ENCODE results near the gene SIMC1.

The SIMC1 gene

DNA sequence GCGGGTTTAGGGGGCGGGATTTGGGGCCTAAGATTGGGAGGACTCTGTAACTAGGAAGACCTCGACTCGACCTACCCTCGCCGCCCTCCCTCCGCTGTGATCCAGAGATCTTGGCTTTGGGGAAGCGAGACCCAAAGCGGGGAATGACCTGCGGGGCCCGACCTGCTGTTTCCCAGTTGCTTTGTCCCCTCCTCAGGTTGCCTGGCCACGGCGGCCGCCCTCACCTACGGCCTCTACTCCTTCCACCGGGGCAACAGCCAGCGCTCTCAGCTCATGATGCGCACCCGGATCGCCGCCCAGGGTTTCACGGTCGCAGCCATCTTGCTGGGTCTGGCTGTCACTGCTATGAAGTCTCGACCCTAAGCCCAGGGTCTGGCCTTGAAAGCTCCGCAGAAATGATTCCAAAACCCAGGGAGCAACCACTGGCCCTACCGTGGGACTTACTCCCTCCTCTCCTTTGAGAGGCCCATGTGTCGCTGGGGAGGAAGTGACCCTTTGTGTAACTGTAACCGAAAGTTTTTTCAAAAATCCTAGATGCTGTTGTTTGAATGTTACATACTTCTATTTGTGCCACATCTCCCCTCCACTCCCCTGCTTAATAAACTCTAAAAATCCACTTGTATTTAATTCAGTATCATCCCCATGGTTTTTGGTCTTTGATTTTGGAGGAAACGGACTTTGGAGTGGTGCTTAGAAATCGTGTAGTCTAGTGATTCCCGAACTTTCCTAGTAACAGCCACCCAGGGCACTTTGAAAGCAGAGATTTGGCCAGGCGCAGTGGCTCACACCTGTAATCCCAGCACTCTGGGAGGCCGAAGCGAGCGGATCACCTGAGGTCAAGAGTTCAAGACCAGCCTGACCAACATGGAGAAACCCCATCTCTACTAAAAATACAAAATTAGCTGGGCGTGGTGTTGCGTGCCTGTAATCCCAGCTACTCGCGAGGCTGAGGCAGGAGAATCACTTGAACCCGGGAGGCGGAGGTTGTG, 151.2 kb downstream of the SIMC1 start:
- H3K4me3 ChIP-seq (ENCODE audit: low read depth, low read length), result peak overlapping the region; percentile 88
- TF ChIP-seq, protein P1, sequence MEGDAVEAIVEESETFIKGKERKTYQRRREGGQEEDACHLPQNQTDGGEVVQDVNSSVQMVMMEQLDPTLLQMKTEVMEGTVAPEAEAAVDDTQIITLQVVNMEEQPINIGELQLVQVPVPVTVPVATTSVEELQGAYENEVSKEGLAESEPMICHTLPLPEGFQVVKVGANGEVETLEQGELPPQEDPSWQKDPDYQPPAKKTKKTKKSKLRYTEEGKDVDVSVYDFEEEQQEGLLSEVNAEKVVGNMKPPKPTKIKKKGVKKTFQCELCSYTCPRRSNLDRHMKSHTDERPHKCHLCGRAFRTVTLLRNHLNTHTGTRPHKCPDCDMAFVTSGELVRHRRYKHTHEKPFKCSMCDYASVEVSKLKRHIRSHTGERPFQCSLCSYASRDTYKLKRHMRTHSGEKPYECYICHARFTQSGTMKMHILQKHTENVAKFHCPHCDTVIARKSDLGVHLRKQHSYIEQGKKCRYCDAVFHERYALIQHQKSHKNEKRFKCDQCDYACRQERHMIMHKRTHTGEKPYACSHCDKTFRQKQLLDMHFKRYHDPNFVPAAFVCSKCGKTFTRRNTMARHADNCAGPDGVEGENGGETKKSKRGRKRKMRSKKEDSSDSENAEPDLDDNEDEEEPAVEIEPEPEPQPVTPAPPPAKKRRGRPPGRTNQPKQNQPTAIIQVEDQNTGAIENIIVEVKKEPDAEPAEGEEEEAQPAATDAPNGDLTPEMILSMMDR (IDR thresholded peaks at IDR 0.05; ENCODE audit: borderline replicate concordance, insufficient read depth, low read depth, low read length), result no peak

DNA sequence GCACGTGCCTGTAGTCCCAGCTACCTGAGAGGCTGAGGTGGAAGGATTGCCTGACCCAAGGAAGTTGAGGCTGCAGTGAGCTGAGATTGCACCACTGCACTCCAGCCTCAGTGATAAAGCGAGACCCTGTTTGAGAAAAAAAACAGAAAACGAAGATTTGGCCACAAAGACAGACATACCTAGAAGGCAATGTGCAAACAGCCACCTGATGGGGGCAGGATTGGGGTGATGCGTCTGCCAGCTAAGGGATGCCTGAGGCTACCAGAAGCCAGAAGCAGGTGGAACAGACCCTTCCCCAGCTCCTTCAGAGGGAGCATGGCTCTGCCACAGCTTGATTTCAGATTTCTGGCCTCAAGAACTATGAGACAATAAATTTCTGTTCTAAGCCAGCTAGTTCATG, 153.3 kb downstream of the SIMC1 start:
- H3K4me3 ChIP-seq (ENCODE audit: low read depth, low read length), result no peak overlapping the region
- TF ChIP-seq, protein P1 (IDR thresholded peaks at IDR 0.05; ENCODE audit: borderline replicate concordance, insufficient read depth, low read depth, low read length), result no peak

GRCh38 chr5:176391999-176392398, 153.8 kb downstream of the SIMC1 start:
- TF ChIP-seq, protein P1 (IDR thresholded peaks at IDR 0.05; ENCODE audit: borderline replicate concordance, insufficient read depth, low read depth, low read length), result no peak
- no peak overlapping the region for H3K4me3 ChIP-seq (ENCODE audit: low read depth, low read length)

DNA sequence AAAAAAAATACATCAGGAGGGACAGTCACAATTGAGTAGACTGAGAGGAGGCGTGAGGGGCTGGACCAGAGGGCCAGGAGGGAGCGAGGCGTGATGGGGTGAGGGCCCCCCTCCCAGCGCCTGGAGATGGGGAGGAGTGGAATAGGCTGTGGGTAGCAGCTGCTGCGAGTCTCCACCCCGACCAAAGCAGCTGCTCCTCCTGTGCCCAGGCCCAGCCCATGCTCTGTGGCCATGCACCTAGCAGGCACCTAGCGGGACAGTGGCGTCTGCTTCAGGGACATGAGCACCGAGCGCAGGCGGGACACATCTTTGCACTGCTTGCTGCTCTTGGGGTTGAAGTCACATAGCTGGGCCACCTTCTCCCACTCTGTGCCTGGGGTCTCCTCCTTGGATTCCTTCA, 154.3 kb downstream of the SIMC1 start:
- no peak overlapping the region for H3K4me3 ChIP-seq (ENCODE audit: low read depth, low read length)
- TF ChIP-seq, protein P1 (IDR thresholded peaks at IDR 0.05; ENCODE audit: borderline replicate concordance, insufficient read depth, low read depth, low read length), result no peak

- TF ChIP-seq, protein P1 (IDR thresholded peaks at IDR 0.05; ENCODE audit: borderline replicate concordance, insufficient read depth, low read depth, low read length), result no peak
- H3K4me3 ChIP-seq (ENCODE audit: low read depth, low read length), result no peak overlapping the region
Measured at GRCh38 chr5:176394096-176394495, 155.9 kb downstream of the SIMC1 start.

GRCh38 chr5:176394881-176395675, 156.9 kb downstream of the SIMC1 start:
- TF ChIP-seq, protein P1 (IDR thresholded peaks at IDR 0.05; ENCODE audit: borderline replicate concordance, insufficient read depth, low read depth, low read length), result no peak
- no peak overlapping the region for H3K4me3 ChIP-seq (ENCODE audit: low read depth, low read length)

All from GM12875 (cell line).